ENCODE data around the gene AFM. TPM values are rescaled to one million over a fixed set of nuclear protein-coding genes. Genes with fewer than 3 reads are reported as not detected.

AFM gene
- total and polyA plus RNA-seq, 2 donors (not counting 3 experiments of a cell fraction or from before 2014, with no cell fraction given) = not detected

- ChIA-PET POLR2A (no interaction called here), CTCF (no interaction called here)
- no peaks in the 10 kb centered on the region for H4K20me1 ChIP-seq (replicated peaks; ENCODE audit: control insufficient read depth, extremely low read depth, insufficient read depth, low read length)
- no peaks in the 10 kb centered on the region for H3K4me1 ChIP-seq (ENCODE audit: control insufficient read depth, extremely low read depth, insufficient read depth, low read length)
- BruUV-seq (replicated peaks) = no TSS peak
- no peak overlapping the region for H2AFZ ChIP-seq (ENCODE audit: low read depth, low read length)
- TF ChIP-seq, protein P1, sequence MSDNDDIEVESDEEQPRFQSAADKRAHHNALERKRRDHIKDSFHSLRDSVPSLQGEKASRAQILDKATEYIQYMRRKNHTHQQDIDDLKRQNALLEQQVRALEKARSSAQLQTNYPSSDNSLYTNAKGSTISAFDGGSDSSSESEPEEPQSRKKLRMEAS (IDR thresholded peaks at IDR 0.05; ENCODE audit: insufficient read depth, insufficient read length) = no peak
- TF ChIP-seq POLR2AphosphoS5 (IDR thresholded peaks at IDR 0.05; ENCODE audit: insufficient read depth, low read depth, low read length) = no peak
- TF ChIP-seq CTCF (IDR thresholded peaks at IDR 0.05; ENCODE audit: extremely low read depth in 1 of 2, insufficient read depth in 1 of 2, low read depth in 1 of 2, low read length in 2 of 2) = no peak
- no peak overlapping the region for H3K9ac ChIP-seq (replicated peaks; ENCODE audit: extremely low read depth, insufficient read depth, low read length)
- no peaks in the 10 kb centered on the region for H3K79me2 ChIP-seq (ENCODE audit: control insufficient read depth, insufficient read depth, low read length)
- H3K36me3 ChIP-seq (ENCODE audit: control insufficient read depth in 2 of 2, extremely low read depth in 1 of 2, insufficient read depth in 2 of 2, low read length in 2 of 2) = no peaks in the 10 kb centered on the region
- FAIRE-seq (no peak), DNase-seq (ENCODE audit: low read depth, low spot score) (no peak)
- intact Hi-C loops (cut with micrococcal nuclease) = no loop called here
- H3K9me1 ChIP-seq (replicated peaks; ENCODE audit: control insufficient read depth, extremely low read depth, insufficient read depth, low read length) = no peaks in the 10 kb centered on the region
- peaks cover 0 to 2% of the 10 kb centered on the region in 2 experiments for H3K27me3 ChIP-seq (ENCODE audit: control insufficient read depth in 2 of 2, insufficient read depth in 2 of 2, low read length in 2 of 2)
- H3K4me3 ChIP-seq (replicated peaks in 1 of 3; ENCODE audit: insufficient read depth in 1 of 3, low read depth in 1 of 3, low read length in 3 of 3) = no peak overlapping the region
- dilution Hi-C loops (cut with MboI; ENCODE audit: extremely low pct_ligation_motif_present, low sequenced_read_pairs) = no loop called here
- no peak overlapping the region for H3K4me2 ChIP-seq (ENCODE audit: insufficient read depth, low read length)
- H3K9me3 ChIP-seq (replicated peaks; ENCODE audit: control insufficient read depth, insufficient read depth, low read length) = no peaks in the 10 kb centered on the region
- H3K27ac ChIP-seq (ENCODE audit: insufficient read depth, low read depth, low read length) = no peak overlapping the region
Measured at GRCh38 chr4:73508651-73509050, 27.1 kb downstream of the AFM start.

DNA sequence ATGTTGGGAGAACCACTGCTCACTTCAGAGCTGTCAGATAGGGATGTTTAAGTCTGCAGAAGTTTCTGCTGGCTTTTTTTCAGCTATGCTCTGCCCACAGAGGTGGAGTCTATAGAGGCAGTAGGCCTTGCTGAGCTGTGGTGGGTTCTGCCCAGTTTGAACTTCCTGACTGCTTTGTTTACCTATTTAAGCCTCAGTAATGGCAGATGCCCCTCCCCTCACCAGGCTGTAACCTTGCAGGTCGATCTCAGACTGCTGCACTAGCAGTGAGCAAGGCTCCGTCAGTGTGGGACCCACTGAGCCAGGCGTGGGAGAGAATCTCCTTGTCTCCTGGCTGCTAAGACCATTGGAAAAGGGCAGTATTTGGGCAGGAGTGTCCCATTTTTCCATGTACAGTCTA is 36.8 kb downstream of the AFM start:
- Histone ChIP-seq H3K4me3 (replicated peaks in 1 of 3; ENCODE audit: insufficient read depth in 1 of 3, low read depth in 1 of 3, low read length in 3 of 3) (no peak overlapping the region), H3K79me2 (ENCODE audit: control insufficient read depth, insufficient read depth, low read length) (no peaks in the 10 kb centered on the region), H2AFZ (ENCODE audit: low read depth, low read length) (no peak overlapping the region), H3K4me1 (ENCODE audit: control insufficient read depth, extremely low read depth, insufficient read depth, low read length) (no peaks in the 10 kb centered on the region), H3K9ac (replicated peaks; ENCODE audit: extremely low read depth, insufficient read depth, low read length) (no peak overlapping the region), H3K9me1 (replicated peaks; ENCODE audit: control insufficient read depth, extremely low read depth, insufficient read depth, low read length) (no peaks in the 10 kb centered on the region), H3K4me2 (ENCODE audit: insufficient read depth, low read length) (no peak overlapping the region), H3K27me3 (ENCODE audit: control insufficient read depth in 2 of 2, insufficient read depth in 2 of 2, low read length in 2 of 2) (no peaks in the 10 kb centered on the region), H3K36me3 (ENCODE audit: control insufficient read depth in 2 of 2, extremely low read depth in 1 of 2, insufficient read depth in 2 of 2, low read length in 2 of 2) (no peaks in the 10 kb centered on the region), H3K27ac (ENCODE audit: insufficient read depth, low read depth, low read length) (no peak overlapping the region), H4K20me1 (replicated peaks; ENCODE audit: control insufficient read depth, extremely low read depth, insufficient read depth, low read length) (no peaks in the 10 kb centered on the region), H3K9me3 (replicated peaks; ENCODE audit: control insufficient read depth, insufficient read depth, low read length) (no peaks in the 10 kb centered on the region)
- FAIRE-seq = no peak
- no peak for TF ChIP-seq CTCF (IDR thresholded peaks at IDR 0.05; ENCODE audit: extremely low read depth in 1 of 2, insufficient read depth in 1 of 2, low read depth in 1 of 2, low read length in 2 of 2)
- TF ChIP-seq FOS (IDR thresholded peaks at IDR 0.05; ENCODE audit: borderline replicate concordance, insufficient read depth, low read length) = no peak
- TF ChIP-seq, protein P1 (IDR thresholded peaks at IDR 0.05; ENCODE audit: insufficient read depth, insufficient read length) = no peak
- TF ChIP-seq JUN (IDR thresholded peaks at IDR 0.05; ENCODE audit: borderline replicate concordance, insufficient read depth, insufficient read length, low read depth) = no peak
- no peak for TF ChIP-seq EZH2 (IDR thresholded peaks at IDR 0.05; ENCODE audit: borderline replicate concordance, low read depth, low read length, severe bottlenecking)
- TF ChIP-seq POLR2AphosphoS5 (IDR thresholded peaks at IDR 0.05; ENCODE audit: insufficient read depth, low read depth, low read length) = no peak
- no peak for TF ChIP-seq GATA2 (IDR thresholded peaks at IDR 0.05; ENCODE audit: insufficient read depth, insufficient read length, low read depth, low read length)
- TF ChIP-seq POLR2A (IDR thresholded peaks at IDR 0.05; ENCODE audit: low read depth, low read length) = no peak
- no peak for TF ChIP-seq MYC (IDR thresholded peaks at IDR 0.05; ENCODE audit: low read depth, low read length)
- ChIA-PET POLR2A (no interaction called here), CTCF (no interaction called here)
- BruUV-seq (replicated peaks) = no TSS peak
- intact Hi-C loops (cut with micrococcal nuclease) (no loop called here), dilution Hi-C loops (cut with MboI; ENCODE audit: extremely low pct_ligation_motif_present, low sequenced_read_pairs) (no loop called here)
- no peak for DNase-seq (ENCODE audit: low read depth, low spot score)

All from endothelial cell of umbilical vein (primary cell).